Caco-2 (cell line): Measurements from ENCODE around the gene CC2D2A. TPM values are rescaled to one million over a fixed set of nuclear protein-coding genes. Genes with fewer than 3 reads are reported as not detected.

Source experiments
- BruUV-seq: library from RNA; stranded (reverse); fragments of 400-500 nt; replicated peaks from 2 replicates; lab custom pipeline; 2021; lab: Mats Ljungman, UMichigan
- CTCF ChIA-PET: fragments of 300-600 bp; sonication (Branson Sonifier 250); formaldehyde crosslinking; loops from one replicate; lab custom pipeline; 2022; ENCODE audit warnings: antibody characterized with exemption; lab: Charles Lee
- POLR2A ChIA-PET: fragments of 300-600 bp; sonication (Branson Sonifier 250); formaldehyde crosslinking; loops from one replicate; lab custom pipeline; 2022; ENCODE audit warnings: antibody characterized with exemption; lab: Charles Lee
- DNase-seq, 2 experiments: peaks; one replicate each; pipeline versions ENCODE4 v3.0.0 to v3.0.0-alpha.2; 2020 to 2022
- H3K27me3 ChIP-seq: replicated peaks from 2 replicates; pipeline ENCODE4 v1.6.0; 2011; ENCODE audit warnings: low read length; ENCODE audit not compliant: control insufficient read depth, insufficient read depth
- H3K36me3 ChIP-seq: 2 replicates; pipeline ENCODE4 v1.5.1; 2011; ENCODE audit warnings: low read length; ENCODE audit not compliant: control insufficient read depth, insufficient read depth
- H3K4me1 ChIP-seq: fragments of 250-450 bp; sonication (Bioruptor Pico); 2 replicates; pipeline ENCODE4 v1.5.1; 2020; ENCODE audit warnings: mild to moderate bottlenecking
- H3K4me3 ChIP-seq: 2 replicates; pipeline ENCODE4 v1.5.1; 2011; ENCODE audit warnings: low read depth, mild to moderate bottlenecking, control low read depth, low read length
- H3K9me3 ChIP-seq: fragments of 250-450 bp; sonication (Bioruptor Pico); 2 replicates; pipeline ENCODE4 v1.5.1; 2020; ENCODE audit warnings: mild to moderate bottlenecking, moderate library complexity
- H3K27ac Mint-ChIP-seq: one replicate; pipeline ENCODE4 v1.8.0; 2022; ENCODE audit warnings: mixed read lengths; ENCODE audit not compliant: unreplicated experiment
- H3K27me3 Mint-ChIP-seq: one replicate; pipeline ENCODE4 v1.8.0; 2022; ENCODE audit warnings: mixed read lengths; ENCODE audit not compliant: insufficient read depth, unreplicated experiment
- H3K36me3 Mint-ChIP-seq: one replicate; pipeline ENCODE4 v1.8.0; 2022; ENCODE audit warnings: mild to moderate bottlenecking, mixed read lengths; ENCODE audit not compliant: insufficient read depth, unreplicated experiment
- H3K4me1 Mint-ChIP-seq: one replicate; pipeline ENCODE4 v1.8.0; 2022; ENCODE audit warnings: low read depth, mixed read lengths; ENCODE audit not compliant: unreplicated experiment
- H3K4me3 Mint-ChIP-seq: one replicate; pipeline ENCODE4 v1.8.0; 2022; ENCODE audit warnings: mild to moderate bottlenecking, moderate library complexity, mixed read lengths; ENCODE audit not compliant: unreplicated experiment
- H3K9me3 Mint-ChIP-seq: one replicate; pipeline ENCODE4 v1.8.0; 2022; ENCODE audit warnings: mixed read lengths; ENCODE audit not compliant: unreplicated experiment
- CTCF ChIP-seq, 2 experiments: fragments of 200-600 bp in 1 of 2; IDR thresholded peaks; 1 replicate in 1 of 2; 2 replicates in 1 of 2; pipeline versions ENCODE4 v1.5.1 to v1.8.0; 2011 to 2022; ENCODE audit warnings: antibody characterized with exemption in 1 of 2, control low read depth in 1 of 2, inconsistent platforms in 1 of 2, low read depth in 1 of 2, low read length in 1 of 2, mild to moderate bottlenecking in 1 of 2, moderate library complexity in 1 of 2; ENCODE audit not compliant: insufficient read depth in 1 of 2, severe bottlenecking in 1 of 2, unreplicated experiment in 1 of 2
- intact Hi-C: fragments of 100-400 bp; cut with micrococcal nuclease; formaldehyde crosslinking; loops from one replicate; pipeline ENCODE4 v1.10.0; 2022; ENCODE audit not compliant: unreplicated experiment
- total RNA-seq: library from RNA; stranded (reverse); gene quantifications from 2 replicates; pipeline ENCODE4 v1.2.3, GENCODE V29; 2022

Gene CC2D2A
- total RNA-seq, 1 experiment from 2014 or later: 12.3 TPM

GRCh38 chr4:15425520-15425919 is 44.2 kb upstream of the CC2D2A start:
- no peak for DNase-seq
- Mint-ChIP-seq H3K27ac (no peak overlapping the region), H3K4me3 (no peak overlapping the region), H3K4me1 (no peaks in the 10 kb centered on the region), H3K27me3 (peaks cover 16% of the 10 kb centered on the region), H3K9me3 (no peaks in the 10 kb centered on the region), H3K36me3 (no peaks in the 10 kb centered on the region)
- CTCF ChIA-PET: no interaction called here
- no peak for TF ChIP-seq CTCF (IDR thresholded peaks at IDR 0.05; ENCODE audit: insufficient read depth in 1 of 2, low read depth in 1 of 2, low read length in 1 of 2, severe bottlenecking in 1 of 2, unreplicated experiment in 1 of 2)
- intact Hi-C loops: no loop called here
- POLR2A ChIA-PET: no interaction called here
- Histone ChIP-seq H3K4me3 (no peak overlapping the region), H3K36me3 (no peaks in the 10 kb centered on the region), H3K4me1 (no peaks in the 10 kb centered on the region), H3K27me3 (no peaks in the 10 kb centered on the region), H3K9me3 (no peaks in the 10 kb centered on the region)
- no TSS peak for BruUV-seq

GRCh38 chr4:15427161-15427560 is 42.5 kb upstream of the CC2D2A start:
- Mint-ChIP-seq H3K4me3 (no peak overlapping the region), H3K9me3 (no peaks in the 10 kb centered on the region), H3K36me3 (no peaks in the 10 kb centered on the region), H3K27ac (no peak overlapping the region), H3K4me1 (no peaks in the 10 kb centered on the region), H3K27me3 (peaks cover 21% of the 10 kb centered on the region)
- H3K4me3 ChIP-seq: no peak overlapping the region
- ChIA-PET CTCF (no interaction called here), POLR2A (no interaction called here)
- H3K27me3 ChIP-seq: no peaks in the 10 kb centered on the region
- TF ChIP-seq CTCF (IDR thresholded peaks at IDR 0.05; ENCODE audit: insufficient read depth in 1 of 2, low read depth in 1 of 2, low read length in 1 of 2, severe bottlenecking in 1 of 2, unreplicated experiment in 1 of 2): no peak
- no peaks in the 10 kb centered on the region for H3K4me1 ChIP-seq
- DNase-seq: no peak
- BruUV-seq: no TSS peak
- H3K9me3 ChIP-seq: no peaks in the 10 kb centered on the region
- intact Hi-C loops: no loop called here
- no peaks in the 10 kb centered on the region for H3K36me3 ChIP-seq

GRCh38 chr4:15427701-15428100 is 42.0 kb upstream of the CC2D2A start, which contains the start of gene C1QTNF7:
TSS of gene C1QTNF7 (plus strand) at chr4:15428033. CDS start at chr4:15435744, 7,711 bp downstream.
- H3K4me1 ChIP-seq: no peaks in the 10 kb centered on the region
- no peak for DNase-seq
- no peak for TF ChIP-seq CTCF (IDR thresholded peaks at IDR 0.05; ENCODE audit: insufficient read depth in 1 of 2, low read depth in 1 of 2, low read length in 1 of 2, severe bottlenecking in 1 of 2, unreplicated experiment in 1 of 2)
- H3K27ac Mint-ChIP-seq: no peak within 1 kb of the TSS
- no peaks in the 10 kb centered on the region for H3K4me1 Mint-ChIP-seq
- H3K4me3 ChIP-seq: no peak within 1 kb of the TSS
- POLR2A ChIA-PET: no interaction called here
- no peaks in the 10 kb centered on the region for H3K36me3 Mint-ChIP-seq
- H3K27me3 ChIP-seq: no peaks in the 10 kb centered on the region
- peaks cover 21% of the 10 kb centered on the region for H3K27me3 Mint-ChIP-seq
- no peaks in the 10 kb centered on the region for H3K9me3 ChIP-seq
- intact Hi-C loops: no loop called here
- CTCF ChIA-PET: no interaction called here
- H3K36me3 ChIP-seq: no peaks in the 10 kb centered on the region
- H3K4me3 Mint-ChIP-seq: no peak within 1 kb of the TSS
- no peaks in the 10 kb centered on the region for H3K9me3 Mint-ChIP-seq
- BruUV-seq: no TSS peak
